ENCODE results near the gene MAP3K19. TPM values are rescaled to one million over a fixed set of nuclear protein-coding genes. Genes with fewer than 3 reads are reported as not detected.
A peak's percentile ranks its signal among the peaks of the same experiment; 100 is the strongest.

MAP3K19 gene
- total RNA-seq, 1 experiment from 2014 or later: not detected

DNA sequence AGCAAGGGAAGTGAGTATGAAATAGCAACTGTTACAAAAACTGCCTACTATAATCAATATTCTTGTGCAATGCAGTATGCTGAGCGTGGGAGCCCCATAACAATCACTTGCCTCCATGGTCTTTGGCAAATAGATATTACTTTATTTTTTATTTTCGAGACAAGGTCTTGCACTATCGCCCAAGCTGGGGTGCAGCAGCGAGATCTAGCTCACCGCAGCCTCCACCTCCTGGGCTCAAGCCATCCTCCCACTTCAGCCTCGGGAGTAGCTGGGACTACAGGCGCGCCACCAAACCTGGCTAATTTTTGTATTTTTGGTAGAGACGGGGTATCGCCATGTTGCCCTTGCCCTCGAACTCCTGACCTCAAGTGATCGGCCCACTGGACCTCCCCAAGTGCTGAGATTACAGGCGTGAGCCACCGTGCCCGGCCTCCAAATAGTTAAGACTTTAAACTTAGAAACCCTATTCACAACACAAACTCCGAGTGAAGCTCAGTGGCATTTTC lies 129.8 kb downstream of the MAP3K19 start:
- Histone ChIP-seq H3F3A (ENCODE audit: low read length, unreplicated experiment) (no peaks in the 10 kb centered on the region), H3K27ac (ENCODE audit: low read length) (peak overlapping the region; percentile 93), H3K4me3 (ENCODE audit: low read length) (peak overlapping the region; percentile 82), H3K9ac (ENCODE audit: low read length) (peak overlapping the region; percentile 100), H3K4me1 (ENCODE audit: insufficient read depth, low read length) (peaks cover 24% of the 10 kb centered on the region), H3K27me3 (ENCODE audit: low read length) (no peaks in the 10 kb centered on the region), H3K9me3 (ENCODE audit: low read length) (no peaks in the 10 kb centered on the region), H3K9me2 (replicated peaks; ENCODE audit: low read length) (no peaks in the 10 kb centered on the region), H3K79me2 (ENCODE audit: low read length) (peaks cover 42% of the 10 kb centered on the region), H3K36me3 (ENCODE audit: low read depth, low read length) (no peaks in the 10 kb centered on the region), H2AFZ (ENCODE audit: low read length) (peak overlapping the region; percentile 88), H4K20me1 (ENCODE audit: low read length) (peaks cover 28% of the 10 kb centered on the region), H3K4me2 (ENCODE audit: low read length) (peak overlapping the region; percentile 90)
- TF ChIP-seq, protein P1, sequence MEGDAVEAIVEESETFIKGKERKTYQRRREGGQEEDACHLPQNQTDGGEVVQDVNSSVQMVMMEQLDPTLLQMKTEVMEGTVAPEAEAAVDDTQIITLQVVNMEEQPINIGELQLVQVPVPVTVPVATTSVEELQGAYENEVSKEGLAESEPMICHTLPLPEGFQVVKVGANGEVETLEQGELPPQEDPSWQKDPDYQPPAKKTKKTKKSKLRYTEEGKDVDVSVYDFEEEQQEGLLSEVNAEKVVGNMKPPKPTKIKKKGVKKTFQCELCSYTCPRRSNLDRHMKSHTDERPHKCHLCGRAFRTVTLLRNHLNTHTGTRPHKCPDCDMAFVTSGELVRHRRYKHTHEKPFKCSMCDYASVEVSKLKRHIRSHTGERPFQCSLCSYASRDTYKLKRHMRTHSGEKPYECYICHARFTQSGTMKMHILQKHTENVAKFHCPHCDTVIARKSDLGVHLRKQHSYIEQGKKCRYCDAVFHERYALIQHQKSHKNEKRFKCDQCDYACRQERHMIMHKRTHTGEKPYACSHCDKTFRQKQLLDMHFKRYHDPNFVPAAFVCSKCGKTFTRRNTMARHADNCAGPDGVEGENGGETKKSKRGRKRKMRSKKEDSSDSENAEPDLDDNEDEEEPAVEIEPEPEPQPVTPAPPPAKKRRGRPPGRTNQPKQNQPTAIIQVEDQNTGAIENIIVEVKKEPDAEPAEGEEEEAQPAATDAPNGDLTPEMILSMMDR (conservative IDR thresholded peaks at IDR 0.05; ENCODE audit: low read depth, low read length): no peak
- TF ChIP-seq EZH2 (IDR thresholded peaks at IDR 0.05; ENCODE audit: low read length, unreplicated experiment) (no peak), EZH2phosphoT487 (IDR thresholded peaks at IDR 0.05; ENCODE audit: borderline replicate concordance, low read length) (no peak)
- POLR2A ChIA-PET (ENCODE audit: unreplicated experiment): interaction anchor here (0.6 kb wide), 2 partner anchors 150 to 329 kb away, joined by 5 to 8 read pairs; no protein-coding TSS in a partner anchor
- ATAC-seq: no peak
- no peak for DNase-seq
- BruUV-seq (replicated peaks): no TSS peak
- CTCF ChIA-PET: interaction anchor here (1.6 kb wide), 1 partner anchor 457 kb away, joined by 4 read pairs; no protein-coding TSS in a partner anchor
- intact Hi-C loops (cut with micrococcal nuclease): no loop called here

Other genes with a start within 250 kb of the MAP3K19 start
- not detected in 2 replicates for gene ACMSD, start 208.8 kb downstream of the MAP3K19 start, total RNA-seq (2014; rRNA removed)
- 16.2 and 18.9 TPM in 2 replicates for gene CCNT2, start 128.6 kb downstream of the MAP3K19 start, total RNA-seq (2014; rRNA removed)
- gene RAB3GAP1, start 4.8 kb upstream of the MAP3K19 start, total RNA-seq (2014; rRNA removed): 35.8 and 41.1 TPM in 2 replicates